ENCODE results near the gene GRIN3B.

- TF ChIP-seq POLR2AphosphoS5 (IDR thresholded peaks at IDR 0.05; ENCODE audit: low read depth, low read length) (no peak), POLR2A (IDR thresholded peaks at IDR 0.05; ENCODE audit: low read depth, low read length) (no peak)
Observed at GRCh38 chr19:956766-957440, 43.3 kb upstream of the GRIN3B start.

Measured in GM12892 (cell line).